Activated naive CD4-positive, alpha-beta T cell treated with anti-CD3 and anti-CD28 coated beads, Interleukin-2, amount 50 U/mL, for 72 hours (primary cell): ENCODE measurements around the gene FHAD1. TPM values are rescaled to one million over a fixed set of nuclear protein-coding genes. Genes with fewer than 3 reads are reported as not detected.

Experiments
- ATAC-seq, 2 donors: fragments of 150-1000 bp; cut with Tn5 transposase; 2 replicates each; pipeline ENCODE4 v1.10.0; 2021; ENCODE audit warnings: mild to moderate bottlenecking in 2 of 2, moderate library complexity in 2 of 2
- DNase-seq, 2 donors: peaks; one replicate each; pipeline ENCODE4 v3.0.0; 2021 to 2022; ENCODE audit warnings: low spot score in 2 of 2
- H3K27ac Mint-ChIP-seq, 2 donors: one replicate each; pipeline ENCODE4 v1.8.0; 2022; ENCODE audit warnings: mild to moderate bottlenecking in 2 of 2, mixed read lengths in 2 of 2
- H3K36me3 Mint-ChIP-seq, 2 donors: one replicate each; pipeline ENCODE4 v1.8.0; 2022; ENCODE audit warnings: mixed read lengths in 2 of 2
- H3K9me3 Mint-ChIP-seq, 2 donors: one replicate each; pipeline ENCODE4 v1.8.0; 2022; ENCODE audit warnings: mixed read lengths in 2 of 2
- total RNA-seq, 2 donors: library from RNA; stranded (reverse); gene quantifications; one replicate each; pipeline ENCODE4 v1.2.3, GENCODE V29; 2022

Gene FHAD1
- total RNA-seq, 2 donors from 2014 or later = 0.27 TPM; not detected in 1

DNA sequence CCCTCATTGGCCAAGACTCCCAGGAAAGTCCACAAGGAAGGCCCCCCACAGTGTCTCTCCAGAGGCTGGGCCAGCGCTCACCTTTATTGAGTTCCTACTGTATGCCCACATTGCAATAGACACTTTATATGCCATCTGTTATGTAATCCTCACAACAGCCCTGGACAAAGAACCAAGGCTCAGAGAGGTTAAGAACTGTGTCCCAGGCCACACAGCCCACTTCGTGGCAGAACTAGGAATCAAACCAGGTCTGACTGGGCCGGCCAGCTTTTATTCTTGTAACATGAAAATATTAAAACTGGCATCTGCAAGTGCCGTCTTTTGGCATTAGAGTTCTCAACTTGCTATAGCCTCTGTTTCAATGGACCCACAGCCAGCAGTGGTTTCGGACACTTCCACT is 195.7 kb downstream of the FHAD1 start:
- no peak for ATAC-seq
- H3K9me3 Mint-ChIP-seq = no peaks in the 10 kb centered on the region

DNA sequence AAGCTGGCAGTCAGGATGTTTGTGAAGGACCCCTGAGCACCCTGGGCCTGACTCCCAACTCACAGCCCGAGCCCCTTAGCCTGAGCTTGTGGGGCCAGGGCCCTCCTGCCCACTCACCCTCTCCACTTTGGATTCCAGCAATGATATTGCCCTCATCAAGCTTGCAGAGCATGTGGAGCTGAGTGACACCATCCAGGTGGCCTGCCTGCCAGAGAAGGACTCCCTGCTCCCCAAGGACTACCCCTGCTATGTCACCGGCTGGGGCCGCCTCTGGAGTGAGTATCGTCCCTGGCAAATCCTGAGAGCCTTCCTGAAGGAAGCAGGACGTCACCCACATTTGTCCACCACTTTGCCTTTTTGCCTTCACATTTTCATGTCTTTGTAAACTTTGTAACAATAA is 196.3 kb downstream of the FHAD1 start:
- H3K27ac Mint-ChIP-seq = no peak overlapping the region
- H3K36me3 Mint-ChIP-seq = no peaks in the 10 kb centered on the region
- DNase-seq = no peak
- no peaks in the 10 kb centered on the region for H3K9me3 Mint-ChIP-seq
- no peak for ATAC-seq

More for the DNA sequence above, 195.7 kb downstream of the FHAD1 start:
- no peak for DNase-seq
- Mint-ChIP-seq H3K27ac (no peak overlapping the region), H3K36me3 (no peaks in the 10 kb centered on the region)

DNA sequence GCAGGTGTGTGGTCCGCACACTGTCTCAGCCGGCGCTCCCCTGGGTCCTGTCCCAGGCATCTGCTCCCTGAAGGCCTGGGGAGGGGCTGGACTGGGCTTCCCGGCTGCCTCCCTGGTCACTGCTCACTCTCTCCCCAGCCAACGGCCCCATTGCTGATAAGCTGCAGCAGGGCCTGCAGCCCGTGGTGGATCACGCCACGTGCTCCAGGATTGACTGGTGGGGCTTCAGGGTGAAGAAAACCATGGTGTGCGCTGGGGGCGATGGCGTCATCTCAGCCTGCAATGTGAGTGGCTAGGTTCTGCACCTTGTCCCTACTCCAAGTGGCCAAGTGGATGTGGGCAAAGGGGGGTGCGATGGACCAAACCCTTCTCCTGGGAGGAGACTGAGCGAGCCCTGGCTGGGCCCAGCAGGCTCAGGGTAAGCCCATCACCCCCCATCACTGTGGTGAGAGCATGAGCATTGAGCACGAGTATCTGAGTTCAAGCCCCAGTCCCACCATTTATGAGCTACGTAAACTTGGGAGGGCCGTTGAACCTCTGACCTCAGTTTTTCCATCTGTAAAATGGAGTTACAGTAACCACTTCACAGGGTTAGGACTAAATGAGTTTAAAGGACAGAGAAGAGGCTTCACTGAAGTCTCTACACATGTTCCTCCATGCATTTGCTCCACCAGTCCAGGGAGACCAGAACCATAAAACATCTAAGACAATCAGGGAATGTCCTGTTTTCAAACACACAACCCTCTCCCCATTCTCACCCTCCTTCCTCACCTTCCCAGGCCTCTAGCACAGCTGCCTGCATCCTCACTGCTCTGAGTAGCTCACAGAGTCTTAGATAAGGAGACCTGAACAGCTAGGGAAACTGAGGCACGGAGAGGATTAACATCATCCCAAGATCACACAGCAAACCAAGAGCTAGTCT is 197.7 kb downstream of the FHAD1 start:
- ATAC-seq = no peak
- DNase-seq = no peak
- no peaks in the 10 kb centered on the region for H3K36me3 Mint-ChIP-seq
- H3K9me3 Mint-ChIP-seq = no peaks in the 10 kb centered on the region
- no peak overlapping the region for H3K27ac Mint-ChIP-seq

DNA sequence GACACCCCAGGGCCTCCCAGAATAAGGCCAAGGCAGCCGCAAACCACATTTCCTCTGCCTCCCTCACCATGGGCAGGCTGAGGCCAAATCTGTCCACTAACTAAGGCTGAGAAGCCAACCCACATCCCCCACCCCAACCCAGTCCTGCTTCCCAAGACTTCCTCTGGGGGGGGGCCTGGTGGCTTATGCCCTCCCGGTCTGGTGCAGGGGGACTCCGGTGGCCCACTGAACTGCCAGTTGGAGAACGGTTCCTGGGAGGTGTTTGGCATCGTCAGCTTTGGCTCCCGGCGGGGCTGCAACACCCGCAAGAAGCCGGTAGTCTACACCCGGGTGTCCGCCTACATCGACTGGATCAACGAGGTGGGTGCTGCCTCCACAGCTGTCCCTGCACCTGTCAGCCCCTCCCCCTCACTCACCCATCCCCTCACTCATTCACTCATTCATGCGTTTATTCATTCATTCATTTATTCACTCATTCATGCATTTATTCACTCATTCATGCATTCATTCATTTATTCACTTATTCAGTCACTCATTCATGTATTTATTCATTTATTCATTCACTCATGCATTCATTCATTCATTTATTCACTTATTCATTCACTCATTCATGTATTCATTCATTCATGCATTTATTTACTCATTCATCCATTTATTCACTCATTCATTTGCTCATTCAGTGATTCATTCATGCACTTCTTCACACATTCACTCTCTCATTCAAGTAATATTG is 198.5 kb downstream of the FHAD1 start:
- no peak for ATAC-seq
- H3K27ac Mint-ChIP-seq = no peak overlapping the region

DNA sequence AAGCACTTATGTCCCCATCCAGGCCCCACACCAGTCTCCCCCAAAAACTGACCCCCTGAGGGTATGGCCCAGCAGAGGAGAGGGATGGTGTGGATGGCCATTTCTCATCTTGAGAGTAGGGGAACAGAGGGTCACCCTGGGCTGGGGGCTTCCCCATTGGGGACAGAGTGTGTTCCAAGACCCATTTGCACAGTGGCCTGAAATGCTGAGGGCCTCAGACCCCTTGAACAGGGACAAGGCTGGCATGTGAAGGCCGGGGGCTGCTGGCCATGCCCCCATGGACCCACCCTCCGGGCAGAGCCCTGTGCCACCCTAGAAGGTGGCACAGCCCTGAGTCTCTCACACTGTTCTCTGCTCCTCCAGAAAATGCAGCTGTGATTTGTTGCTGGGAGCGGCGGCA is 199.2 kb downstream of the FHAD1 start:
- Mint-ChIP-seq H3K27ac (no peak overlapping the region), H3K36me3 (no peaks in the 10 kb centered on the region), H3K9me3 (no peaks in the 10 kb centered on the region)
- ATAC-seq (no peak), DNase-seq (no peak)

More for the DNA sequence above, 198.5 kb downstream of the FHAD1 start:
- Mint-ChIP-seq H3K36me3 (no peaks in the 10 kb centered on the region), H3K9me3 (no peaks in the 10 kb centered on the region)
- no peak for DNase-seq

Other genes with a start within 250 kb of the FHAD1 start
- gene TMEM51, start 93.5 kb upstream of the FHAD1 start, total RNA-seq = under 1 TPM in 1 of 2 donors, not detected in 1; 0.35 TPM
- 10 to 100 TPM; 18.8 to 55.8 TPM for gene EFHD2, start 162.7 kb downstream of the FHAD1 start, total RNA-seq
- gene CTRC, start 191.2 kb downstream of the FHAD1 start, total RNA-seq = not detected
- not detected for gene CELA2A, start 209.5 kb downstream of the FHAD1 start, total RNA-seq
- not detected for gene CELA2B, start 228.9 kb downstream of the FHAD1 start, total RNA-seq